Adipocyte (in vitro differentiated cells): Measurements from ENCODE around the gene ARRB1.

Experiments
- DNase-seq: peaks from one replicate; pipeline ENCODE4 v3.0.0-alpha.2; 2015; ENCODE audit warnings: low read depth
- H3K27me3 ChIP-seq: replicated peaks from 2 replicates; pipeline ENCODE4 v1.7.0; 2013; ENCODE audit warnings: mild to moderate bottlenecking, low read length, moderate library complexity; ENCODE audit not compliant: control insufficient read depth, insufficient read depth
- H3K36me3 ChIP-seq: 2 replicates; pipeline ENCODE4 v1.7.0; 2013; ENCODE audit warnings: low read length, mild to moderate bottlenecking, moderate library complexity; ENCODE audit not compliant: control insufficient read depth, insufficient read depth, severe bottlenecking
- H3K4me1 ChIP-seq: 2 replicates; pipeline ENCODE4 v1.7.0; 2013; ENCODE audit warnings: mild to moderate bottlenecking, low read length, moderate library complexity; ENCODE audit not compliant: control insufficient read depth, insufficient read depth
- H3K4me3 ChIP-seq: 2 replicates; pipeline ENCODE4 v1.7.0; 2013; ENCODE audit warnings: mild to moderate bottlenecking, low read length, moderate library complexity
- H3K9ac ChIP-seq: 2 replicates; pipeline ENCODE4 v1.7.0; 2013; ENCODE audit warnings: mild to moderate bottlenecking, low read length, moderate library complexity
- H3K9me3 ChIP-seq: 2 replicates; pipeline ENCODE4 v1.7.0; 2013; ENCODE audit warnings: mild to moderate bottlenecking, low read length, moderate library complexity; ENCODE audit not compliant: control insufficient read depth

ARRB1 gene

GRCh38 chr11:75315439-75315805 lies 36.0 kb downstream of the ARRB1 start:
- no peaks in the 10 kb centered on the region for H3K27me3 ChIP-seq
- no peaks in the 10 kb centered on the region for H3K9me3 ChIP-seq
- no peak overlapping the region for H3K4me3 ChIP-seq
- no peak for DNase-seq
- peaks cover 39% of the 10 kb centered on the region for H3K4me1 ChIP-seq
- no peaks in the 10 kb centered on the region for H3K36me3 ChIP-seq
- no peak overlapping the region for H3K9ac ChIP-seq

DNA sequence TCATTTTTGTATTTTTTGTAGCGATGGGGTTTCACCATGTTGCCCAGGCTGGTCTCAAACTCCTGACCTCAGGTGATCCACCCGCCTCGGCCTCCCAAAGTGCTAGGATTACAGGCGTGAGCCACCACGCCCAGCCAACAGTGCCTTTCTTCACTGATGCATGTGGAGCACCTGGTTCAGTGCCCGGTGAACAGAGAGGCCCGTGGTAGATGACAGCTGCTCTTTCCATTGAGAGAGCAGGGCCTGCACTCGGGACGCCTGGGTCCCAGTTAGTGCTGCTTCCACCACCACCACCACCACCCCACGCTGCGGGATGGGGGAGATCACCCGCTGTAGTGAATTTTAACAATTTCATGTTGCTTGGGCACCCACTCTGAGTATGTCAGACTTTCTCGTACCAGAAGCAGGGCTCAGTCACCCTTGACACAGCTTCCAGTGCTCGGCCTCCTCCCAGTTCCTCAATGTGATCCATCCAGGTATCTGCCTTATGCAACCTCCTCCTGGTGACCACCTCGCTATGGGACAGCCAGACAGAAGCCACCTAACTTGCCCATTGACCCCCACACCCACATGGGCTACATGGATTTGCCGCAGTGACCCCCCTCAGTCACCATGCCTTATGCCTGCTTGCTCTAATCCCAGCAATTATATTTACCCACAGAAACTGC lies 36.6 kb downstream of the ARRB1 start:
- DNase-seq, result no peak
- H3K4me1 ChIP-seq, result peaks cover 44% of the 10 kb centered on the region
- H3K9ac ChIP-seq, result no peak overlapping the region
- H3K36me3 ChIP-seq, result no peaks in the 10 kb centered on the region
- H3K27me3 ChIP-seq, result no peaks in the 10 kb centered on the region
- H3K9me3 ChIP-seq, result no peaks in the 10 kb centered on the region
- no peak overlapping the region for H3K4me3 ChIP-seq

DNA sequence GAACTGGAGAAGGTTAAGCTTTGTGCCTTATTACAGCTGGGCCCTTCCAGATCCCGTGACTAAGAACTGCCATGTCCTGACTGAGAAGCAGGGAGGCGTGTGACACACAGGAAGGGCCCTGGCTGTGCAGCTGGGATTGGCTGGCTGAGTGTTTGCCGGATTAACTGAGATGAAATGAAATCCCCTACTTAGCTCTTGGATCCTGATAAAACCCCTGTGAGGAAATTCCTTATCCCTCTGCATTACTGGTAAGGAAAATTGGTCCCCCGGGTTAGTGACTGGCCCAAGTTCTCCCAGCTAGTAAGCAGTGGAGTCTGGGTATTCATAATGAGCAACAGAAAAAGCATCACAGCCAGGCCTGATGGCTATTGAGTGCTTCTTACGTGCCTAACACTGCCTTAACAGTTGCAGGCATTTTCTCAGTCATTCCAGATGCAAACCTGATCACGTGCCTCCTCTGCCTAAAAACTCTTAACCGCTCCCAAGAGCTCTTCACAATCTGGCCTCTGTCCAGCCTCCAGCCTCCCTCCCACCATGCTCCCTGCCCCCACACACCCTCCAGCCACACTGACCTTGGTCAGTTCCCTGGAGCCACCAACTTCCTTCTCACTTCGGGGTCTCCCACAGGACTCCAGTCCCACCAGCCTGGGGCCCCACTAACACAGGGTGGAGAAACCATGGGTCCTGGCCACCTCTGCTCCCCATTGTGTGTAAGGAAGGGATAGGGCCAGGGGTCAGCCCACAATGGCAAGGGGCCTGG lies 37.8 kb downstream of the ARRB1 start:
- H3K9me3 ChIP-seq, result no peaks in the 10 kb centered on the region
- H3K9ac ChIP-seq, result peak overlapping the region; percentile 98
- H3K36me3 ChIP-seq, result no peaks in the 10 kb centered on the region
- H3K4me1 ChIP-seq, result peaks cover 45% of the 10 kb centered on the region
- H3K27me3 ChIP-seq, result no peaks in the 10 kb centered on the region
- peak overlapping the region; percentile 53 for H3K4me3 ChIP-seq
- DNase-seq, result peak; percentile 52

DNA sequence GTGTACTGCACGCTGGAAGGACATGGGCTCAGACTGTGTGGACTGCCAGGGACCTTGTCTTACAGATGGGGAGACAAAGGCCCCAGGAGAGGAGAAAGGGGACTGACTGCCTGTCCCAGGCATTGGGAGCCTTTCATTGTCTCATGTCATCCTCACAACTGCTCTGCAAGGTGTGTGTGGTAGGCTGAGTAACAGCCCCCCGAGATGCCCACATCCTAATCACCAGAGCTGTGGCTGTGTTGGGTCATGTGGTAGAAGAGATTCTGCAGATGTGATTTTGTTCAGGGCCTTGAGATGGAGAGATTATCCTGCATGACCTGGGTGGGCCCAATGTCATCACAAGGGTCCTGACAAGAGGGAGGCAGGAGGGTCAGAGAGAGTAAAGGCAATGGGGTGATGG lies 39.1 kb downstream of the ARRB1 start:
- Histone ChIP-seq H3K36me3 (no peaks in the 10 kb centered on the region), H3K4me3 (peak overlapping the region; percentile 85), H3K9ac (peak overlapping the region; percentile 98), H3K9me3 (no peaks in the 10 kb centered on the region), H3K4me1 (peaks cover 53% of the 10 kb centered on the region), H3K27me3 (no peaks in the 10 kb centered on the region)
- no peak for DNase-seq

DNA sequence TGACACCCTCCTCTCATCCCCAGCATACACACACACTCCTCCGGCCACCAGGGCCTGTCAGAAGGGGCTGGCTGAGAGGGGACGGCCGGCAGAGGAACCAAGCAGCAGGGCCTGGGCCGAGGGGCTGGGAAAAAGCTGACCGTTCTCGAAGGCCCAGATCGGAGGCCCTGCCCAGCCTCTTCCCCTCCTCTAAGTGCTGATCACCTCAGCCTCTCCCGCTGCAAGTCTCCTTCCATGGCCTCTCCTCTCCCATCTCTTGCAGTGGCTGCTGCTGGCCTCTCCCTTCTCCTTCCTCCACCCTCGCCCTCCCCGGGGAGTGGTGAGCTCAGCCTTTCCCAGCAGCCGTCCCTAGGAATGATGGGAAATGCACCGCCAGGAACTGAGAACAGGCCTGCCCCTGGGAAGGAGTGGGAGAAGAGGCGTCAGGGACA lies 39.6 kb downstream of the ARRB1 start:
- peaks cover 53% of the 10 kb centered on the region for H3K4me1 ChIP-seq
- no peaks in the 10 kb centered on the region for H3K36me3 ChIP-seq
- H3K4me3 ChIP-seq, result peak overlapping the region; percentile 85
- H3K9me3 ChIP-seq, result no peaks in the 10 kb centered on the region
- peak; percentile 4 for DNase-seq
- peak overlapping the region; percentile 98 for H3K9ac ChIP-seq
- no peaks in the 10 kb centered on the region for H3K27me3 ChIP-seq

DNA sequence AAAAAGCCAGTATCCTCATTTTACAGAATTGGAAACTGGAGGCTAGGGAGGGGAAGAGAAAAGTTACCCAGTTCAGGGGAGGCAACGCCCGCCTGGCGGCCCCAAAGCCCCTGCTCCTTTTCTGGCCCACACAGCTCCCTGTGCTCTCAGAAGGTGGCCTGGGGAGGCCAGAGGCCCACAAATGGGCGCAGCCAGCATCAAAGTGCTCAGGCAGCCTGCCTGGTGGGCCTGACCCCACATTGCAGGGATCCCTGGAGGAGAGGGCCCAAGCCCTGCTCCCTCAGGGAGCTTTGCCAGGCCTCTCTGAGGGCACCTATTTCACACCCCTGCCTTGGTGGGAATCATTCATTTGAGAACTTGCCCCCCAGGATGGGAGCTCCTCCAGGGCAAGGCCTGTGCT lies 42.5 kb downstream of the ARRB1 start:
- Histone ChIP-seq H3K9me3 (no peaks in the 10 kb centered on the region), H3K27me3 (no peaks in the 10 kb centered on the region), H3K9ac (peak overlapping the region; percentile 2), H3K4me1 (peaks cover 49% of the 10 kb centered on the region), H3K36me3 (no peaks in the 10 kb centered on the region), H3K4me3 (no peak overlapping the region)
- DNase-seq, result no peak

GRCh38 chr11:75308116-75308515 lies 43.3 kb downstream of the ARRB1 start:
- Histone ChIP-seq H3K27me3 (no peaks in the 10 kb centered on the region), H3K36me3 (no peaks in the 10 kb centered on the region), H3K9ac (peak overlapping the region; percentile 70), H3K9me3 (no peaks in the 10 kb centered on the region), H3K4me3 (no peak overlapping the region), H3K4me1 (peaks cover 40% of the 10 kb centered on the region)
- no peak for DNase-seq

GRCh38 chr11:75307058-75307457 lies 44.4 kb downstream of the ARRB1 start:
- Histone ChIP-seq H3K4me3 (no peak overlapping the region), H3K4me1 (peaks cover 30% of the 10 kb centered on the region), H3K27me3 (no peaks in the 10 kb centered on the region), H3K9me3 (no peaks in the 10 kb centered on the region), H3K9ac (no peak overlapping the region), H3K36me3 (no peaks in the 10 kb centered on the region)
- DNase-seq, result no peak

- no peaks in the 10 kb centered on the region for H3K27me3 ChIP-seq
- DNase-seq, result no peak
Observed at GRCh38 chr11:75306529-75306928, 44.9 kb downstream of the ARRB1 start.

GRCh38 chr11:75305993-75306392 lies 45.5 kb downstream of the ARRB1 start:
- Histone ChIP-seq H3K9ac (no peak overlapping the region), H3K36me3 (no peaks in the 10 kb centered on the region), H3K4me1 (peaks cover 20% of the 10 kb centered on the region), H3K27me3 (no peaks in the 10 kb centered on the region), H3K4me3 (no peak overlapping the region), H3K9me3 (no peaks in the 10 kb centered on the region)
- no peak for DNase-seq

More at GRCh38 chr11:75306529-75306928, 44.9 kb downstream of the ARRB1 start:
- Histone ChIP-seq H3K4me3 (no peak overlapping the region), H3K36me3 (no peaks in the 10 kb centered on the region), H3K9me3 (no peaks in the 10 kb centered on the region), H3K9ac (no peak overlapping the region), H3K4me1 (peaks cover 25% of the 10 kb centered on the region)

DNA sequence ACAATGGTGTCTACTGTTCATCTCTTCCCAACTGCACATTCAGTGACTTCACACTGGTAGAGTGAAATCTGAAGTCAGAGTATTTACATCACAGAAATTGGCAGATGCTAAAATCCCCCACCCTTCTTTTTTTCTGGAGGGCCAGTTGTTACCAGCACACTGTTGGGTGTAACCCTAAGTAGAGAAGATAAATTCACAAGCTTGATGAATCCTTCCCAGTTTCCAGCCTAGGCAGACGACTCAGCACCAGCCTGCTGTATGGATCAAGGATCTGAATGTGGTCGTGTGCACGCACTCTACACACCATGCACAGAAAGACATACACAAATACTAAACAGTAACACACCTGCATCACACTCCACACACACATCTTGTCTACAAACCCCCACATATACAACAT lies 46.0 kb downstream of the ARRB1 start:
- Histone ChIP-seq H3K36me3 (no peaks in the 10 kb centered on the region), H3K27me3 (no peaks in the 10 kb centered on the region), H3K9ac (no peak overlapping the region), H3K9me3 (no peaks in the 10 kb centered on the region), H3K4me3 (no peak overlapping the region), H3K4me1 (peaks cover 14% of the 10 kb centered on the region)
- no peak for DNase-seq
